Common myeloid progenitor, CD34-positive (primary cell): ENCODE measurements around the gene ANLN.

Experiments used
- CTCF ChIA-PET: fragments of 350-600 bp; sonication (Branson Sonifier 250); formaldehyde crosslinking; loops from one replicate; lab custom pipeline; 2021; ENCODE audit warnings: antibody characterized with exemption; lab: Charles Lee
- POLR2A ChIA-PET: fragments of 350-600 bp; sonication (Branson Sonifier 250); formaldehyde crosslinking; loops from one replicate; lab custom pipeline; 2021; ENCODE audit warnings: antibody characterized with exemption; lab: Charles Lee
- DNase-seq, 3 donors: peaks; one replicate each; pipeline versions ENCODE4 v3.0.0 to v3.0.0-alpha.2; 2013
- H3K27ac ChIP-seq, 2 experiments: 1 replicate in 1 of 2; 2 replicates in 1 of 2; pipeline ENCODE4 v1.7.0; 2013; ENCODE audit warnings: inconsistent platforms in 2 of 2, low read length in 2 of 2, mild to moderate bottlenecking in 2 of 2, low read depth in 1 of 2, moderate library complexity in 1 of 2; ENCODE audit not compliant: severe bottlenecking in 2 of 2, insufficient read depth in 1 of 2, poor library complexity in 1 of 2
- H3K27me3 ChIP-seq, 5 experiments: replicated peaks in 2 of 5; 1 replicate in 3 of 5; 2 replicates in 2 of 5; pipeline versions ENCODE4 v1.6.1 to v1.7.0; 2013; ENCODE audit warnings: low read length in 4 of 5, mild to moderate bottlenecking in 2 of 5, moderate library complexity in 2 of 5, inconsistent platforms in 1 of 5; ENCODE audit not compliant: insufficient read depth in 5 of 5, control insufficient read depth in 4 of 5
- H3K36me3 ChIP-seq, 4 experiments: 1 replicate in 2 of 4; 2 replicates in 2 of 4; pipeline versions ENCODE4 v1.6.1 to v1.7.0; 2013; ENCODE audit warnings: low read length in 3 of 4, control low read depth in 1 of 4, mild to moderate bottlenecking in 1 of 4; ENCODE audit not compliant: control insufficient read depth in 4 of 4, insufficient read depth in 4 of 4
- H3K4me1 ChIP-seq, 4 experiments: 1 replicate in 3 of 4; 2 replicates in 1 of 4; pipeline versions ENCODE4 v1.6.1 to v1.7.1; 2013; ENCODE audit warnings: low read length in 3 of 4, mild to moderate bottlenecking in 3 of 4, control low read depth in 1 of 4, inconsistent platforms in 1 of 4, moderate library complexity in 1 of 4; ENCODE audit not compliant: control insufficient read depth in 4 of 4, insufficient read depth in 4 of 4; ENCODE audit errors: control extremely low read depth in 1 of 4
- H3K4me3 ChIP-seq, 7 experiments: 1 replicate in 4 of 7; 2 replicates in 3 of 7; pipeline versions ENCODE4 v1.5.1 to v1.7.0; 2013; ENCODE audit warnings: mild to moderate bottlenecking in 7 of 7, low read length in 6 of 7, moderate library complexity in 6 of 7, inconsistent platforms in 2 of 7, low read depth in 2 of 7, control low read depth in 1 of 7; ENCODE audit not compliant: insufficient read depth in 4 of 7, control insufficient read depth in 1 of 7; ENCODE audit errors: extremely low read depth in 1 of 7
- H3K9me3 ChIP-seq, 5 experiments: 1 replicate in 4 of 5; 2 replicates in 1 of 5; pipeline versions ENCODE4 v1.6.1 to v1.7.1; 2013; ENCODE audit warnings: low read length in 4 of 5, mild to moderate bottlenecking in 2 of 5, inconsistent platforms in 1 of 5, low read depth in 1 of 5, moderate library complexity in 1 of 5; ENCODE audit not compliant: control insufficient read depth in 4 of 5, insufficient read depth in 2 of 5; ENCODE audit errors: control extremely low read depth in 1 of 5
- WGBS: methylation state at CpG from one replicate; pipeline ENCODE4 v1.1.5; 2013; ENCODE audit not compliant: insufficient coverage; 5-methylcytosine and 5-hydroxymethylcytosine counted together

The ANLN gene

GRCh38 chr7:36430186-36430585 lies 40.5 kb downstream of the ANLN start:
- Histone ChIP-seq H3K9me3 (peaks cover 0 to 10% (median 7%) of the 10 kb centered on the region in 5 experiments), H3K27ac (no peak overlapping the region), H3K4me3 (no peak overlapping the region), H3K4me1 (no peaks in the 10 kb centered on the region), H3K36me3 (peaks cover 20 to 71% (median 43%) of the 10 kb centered on the region in 4 experiments), H3K27me3 (no peaks in the 10 kb centered on the region)
- ChIA-PET CTCF (interaction anchor here (1.5 kb wide), 1 partner anchor 11 kb away, joined by 4 read pairs; no protein-coding TSS in a partner anchor), POLR2A (no interaction called here)
- no peak for DNase-seq
- WGBS = 100% methylated on average over 1 of the region's 2 CpGs

- CTCF ChIA-PET = interaction anchor here (1.5 kb wide), 1 partner anchor 10 kb away, joined by 4 read pairs; no protein-coding TSS in a partner anchor
- POLR2A ChIA-PET = no interaction called here
- Histone ChIP-seq H3K4me3 (no peak overlapping the region), H3K36me3 (peaks cover 20 to 68% (median 41%) of the 10 kb centered on the region in 4 experiments), H3K9me3 (peaks cover 0 to 10% (median 7%) of the 10 kb centered on the region in 5 experiments), H3K4me1 (no peaks in the 10 kb centered on the region), H3K27ac (no peak overlapping the region), H3K27me3 (no peaks in the 10 kb centered on the region)
- DNase-seq = no peak
- no CpG with 5 or more reads among the region's 2 CpGs for WGBS
Observed at GRCh38 chr7:36430881-36431280, 41.2 kb downstream of the ANLN start.

GRCh38 chr7:36438211-36438610 lies 48.5 kb downstream of the ANLN start:
- POLR2A ChIA-PET = no interaction called here
- WGBS = 100% methylated on average over 4 of the region's 4 CpGs

GRCh38 chr7:36439624-36440023 lies 50.0 kb downstream of the ANLN start:
- H3K27me3 ChIP-seq = no peaks in the 10 kb centered on the region
- ChIA-PET CTCF (interaction anchor here (1.0 to 4.1 kb wide), 11 partner anchors 9 to 759 kb away, joined by 3 to 63 read pairs (median 12); no protein-coding TSS in a partner anchor), POLR2A (no interaction called here)
- H3K4me3 ChIP-seq = no peak overlapping the region
- no peak for DNase-seq
- no peaks in the 10 kb centered on the region for H3K9me3 ChIP-seq
- peaks cover 6 to 49% (median 14%) of the 10 kb centered on the region in 4 experiments for H3K36me3 ChIP-seq
- peaks cover 0 to 6% (median 1%) of the 10 kb centered on the region in 4 experiments for H3K4me1 ChIP-seq
- WGBS = 100% methylated on average over 2 of the region's 2 CpGs
- H3K27ac ChIP-seq = no peak overlapping the region

More at GRCh38 chr7:36438211-36438610, 48.5 kb downstream of the ANLN start:
- DNase-seq = no peak
- Histone ChIP-seq H3K27me3 (no peaks in the 10 kb centered on the region), H3K27ac (no peak overlapping the region), H3K9me3 (no peaks in the 10 kb centered on the region), H3K4me3 (no peak overlapping the region), H3K4me1 (peaks cover 0 to 6% (median 1%) of the 10 kb centered on the region in 4 experiments), H3K36me3 (peaks cover 10 to 53% (median 17%) of the 10 kb centered on the region in 4 experiments)
- CTCF ChIA-PET = interaction anchor here (1.1 to 1.7 kb wide), 4 partner anchors 9 to 763 kb away, joined by 3 to 5 read pairs (median 4); no protein-coding TSS in a partner anchor

GRCh38 chr7:36440880-36441279 lies 51.2 kb downstream of the ANLN start:
- peaks cover 7 to 50% (median 11%) of the 10 kb centered on the region in 4 experiments for H3K36me3 ChIP-seq
- 80% methylated on average over 2 of the region's 3 CpGs for WGBS
- ChIA-PET CTCF (interaction anchor here (0.7 to 4.1 kb wide), 39 partner anchors 10 to 1549 kb away, joined by 3 to 63 read pairs (median 4); no protein-coding TSS in a partner anchor), POLR2A (no interaction called here)
- no peaks in the 10 kb centered on the region for H3K9me3 ChIP-seq
- peak; percentile 36 to 60 (median 57) for DNase-seq
- no peaks in the 10 kb centered on the region for H3K27me3 ChIP-seq
- no peak overlapping the region for H3K4me3 ChIP-seq
- H3K4me1 ChIP-seq = peaks cover 0 to 6% (median 1%) of the 10 kb centered on the region in 4 experiments
- no peak overlapping the region for H3K27ac ChIP-seq

- H3K27ac ChIP-seq = no peak overlapping the region
- peaks cover 0 to 6% (median 1%) of the 10 kb centered on the region in 4 experiments for H3K4me1 ChIP-seq
- POLR2A ChIA-PET = no interaction called here
- CTCF ChIA-PET = interaction anchor here (0.7 to 4.1 kb wide), 42 partner anchors 9 to 1548 kb away, joined by 3 to 63 read pairs (median 4); no protein-coding TSS in a partner anchor
- DNase-seq = no peak
- peaks cover 0 to 3% (median 0%) of the 10 kb centered on the region in 5 experiments for H3K9me3 ChIP-seq
- no peaks in the 10 kb centered on the region for H3K27me3 ChIP-seq
- no peak overlapping the region for H3K4me3 ChIP-seq
- H3K36me3 ChIP-seq = peaks cover 11 to 54% (median 16%) of the 10 kb centered on the region in 4 experiments
- WGBS = 48% methylated on average over 4 of the region's 7 CpGs
Observed at GRCh38 chr7:36441344-36442022, 51.8 kb downstream of the ANLN start.
